Neural cell (in vitro differentiated cells): ENCODE measurements around the gene PFKM. TPM values are rescaled to one million over a fixed set of nuclear protein-coding genes. Genes with fewer than 3 reads are reported as not detected.

Source experiments
- H2AFZ ChIP-seq: fragments of 200-600, 300-800 bp; sonication (generic), shearing (Covaris generic); 2 replicates; pipeline ENCODE4 v1.6.0; 2014; ENCODE audit warnings: low read depth, mild to moderate bottlenecking, antibody characterized with exemption, low read length, moderate library complexity
- H3F3A ChIP-seq: fragments of 200-600 bp; shearing (Covaris generic); 2 replicates; pipeline ENCODE4 v1.6.1; 2016; ENCODE audit warnings: mild to moderate bottlenecking, moderate library complexity, mixed read lengths, antibody characterized with exemption, low read length; ENCODE audit not compliant: insufficient read depth, poor library complexity, severe bottlenecking
- H3K27ac ChIP-seq: fragments of 200-600, 300-800 bp; sonication (generic), shearing (Covaris generic); 2 replicates; pipeline ENCODE4 v1.5.1; 2014; ENCODE audit warnings: mild to moderate bottlenecking, low read length, moderate library complexity
- H3K27me3 ChIP-seq: fragments of 300-800, 200-600 bp; sonication (generic), shearing (Covaris generic); 2 replicates; pipeline ENCODE4 v1.6.0; 2014; ENCODE audit warnings: mild to moderate bottlenecking, low read depth, low read length, moderate library complexity; ENCODE audit not compliant: insufficient read depth
- H3K36me3 ChIP-seq: fragments of 300-800, 200-600 bp; sonication (generic), shearing (Covaris generic); 2 replicates; pipeline ENCODE4 v1.5.1; 2014; ENCODE audit warnings: mild to moderate bottlenecking, antibody characterized with exemption, low read length, moderate library complexity; ENCODE audit not compliant: insufficient read depth
- H3K4me2 ChIP-seq: fragments of 300-800, 200-600 bp; sonication (generic), shearing (Covaris generic); 2 replicates; pipeline ENCODE4 v1.6.0; 2014; ENCODE audit warnings: mild to moderate bottlenecking, low read length
- H3K4me3 ChIP-seq: fragments of 300-800, 200-600 bp; sonication (generic), shearing (Covaris generic); 2 replicates; pipeline ENCODE4 v1.5.1; 2014; ENCODE audit warnings: mild to moderate bottlenecking, low read length, moderate library complexity
- H3K79me2 ChIP-seq: fragments of 200-600 bp; shearing (Covaris generic); replicated peaks from 2 replicates; pipeline ENCODE4 v1.6.0; 2014; ENCODE audit warnings: mild to moderate bottlenecking, low read length, moderate library complexity; ENCODE audit not compliant: insufficient read depth
- H3K9ac ChIP-seq: fragments of 300-800, 200-600 bp; sonication (generic), shearing (Covaris generic); 2 replicates; pipeline ENCODE4 v1.6.1; 2016; ENCODE audit warnings: mild to moderate bottlenecking, low read length, mixed read lengths
- H3K9me2 ChIP-seq: fragments of 200-600 bp; shearing (Covaris generic); 2 replicates; pipeline ENCODE4 v1.6.1; 2016; ENCODE audit warnings: mild to moderate bottlenecking, low read length, mixed read lengths; ENCODE audit not compliant: insufficient read depth
- H3K9me3 ChIP-seq: fragments of 200-600, 300-800 bp; sonication (generic), shearing (Covaris generic); 2 replicates; pipeline ENCODE4 v1.6.1; 2016; ENCODE audit warnings: mild to moderate bottlenecking, mixed run types, low read length, moderate library complexity, mixed read lengths
- H4K20me1 ChIP-seq: fragments of 200-600 bp; shearing (Covaris generic); 2 replicates; pipeline ENCODE4 v1.6.1; 2016; ENCODE audit warnings: mild to moderate bottlenecking, mixed run types; ENCODE audit not compliant: insufficient read depth
- EP300 ChIP-seq: fragments of 450-650 bp; conservative IDR thresholded peaks from 2 replicates; pipeline ENCODE4 v1.6.1; 2014; ENCODE audit warnings: antibody characterized with exemption, mild to moderate bottlenecking, moderate library complexity; ENCODE audit not compliant: poor library complexity, severe bottlenecking
- EZH2 ChIP-seq: fragments of 200-600, 300-800 bp; shearing (Covaris generic), sonication (generic); IDR thresholded peaks from 2 replicates; pipeline ENCODE4 v1.6.1; 2014; ENCODE audit warnings: antibody characterized with exemption, low read length, borderline replicate concordance, mild to moderate bottlenecking; ENCODE audit not compliant: insufficient read depth, poor library complexity, severe bottlenecking
- MXI1 ChIP-seq: fragments of 450-650 bp; conservative IDR thresholded peaks from 2 replicates; pipeline ENCODE4 v1.6.1; 2014; ENCODE audit warnings: antibody characterized with exemption, mild to moderate bottlenecking; ENCODE audit not compliant: poor library complexity, severe bottlenecking
- POLR2AphosphoS5 ChIP-seq: IDR thresholded peaks from 2 replicates; pipeline ENCODE4 v1.6.1; 2012
- RAD21 ChIP-seq: fragments of 450-650 bp; conservative IDR thresholded peaks from 2 replicates; pipeline ENCODE4 v1.6.1; 2014; ENCODE audit warnings: antibody characterized with exemption, mild to moderate bottlenecking, moderate library complexity
- REST ChIP-seq: IDR thresholded peaks from 2 replicates; pipeline ENCODE4 v1.6.1; 2012; ENCODE audit warnings: borderline replicate concordance
- SMC3 ChIP-seq: fragments of 450-650 bp; conservative IDR thresholded peaks from 2 replicates; pipeline ENCODE4 v1.6.1; 2014; ENCODE audit warnings: antibody characterized with exemption, mild to moderate bottlenecking, moderate library complexity; ENCODE audit not compliant: poor library complexity
- TAF1 ChIP-seq: IDR thresholded peaks from 2 replicates; pipeline ENCODE4 v1.6.1; 2012; ENCODE audit warnings: low read depth
- polyA plus RNA-seq: library from polyadenylated mRNA; depleted of rRNA; stranded (reverse); fragments of >200 nt; gene quantifications from 2 replicates; pipeline ENCODE4 v1.2.3, GENCODE V29; 2014
- TF ChIP-seq, protein P1 (sequence below): fragments of 450-650 bp; IDR thresholded peaks from 2 replicates; pipeline ENCODE4 v1.5.1; 2014; ENCODE audit warnings: antibody characterized with exemption, mild to moderate bottlenecking, moderate library complexity; ENCODE audit not compliant: poor library complexity, severe bottlenecking

Gene PFKM
- polyA plus RNA-seq, 1 donor from 2014 or later = 122 TPM

DNA sequence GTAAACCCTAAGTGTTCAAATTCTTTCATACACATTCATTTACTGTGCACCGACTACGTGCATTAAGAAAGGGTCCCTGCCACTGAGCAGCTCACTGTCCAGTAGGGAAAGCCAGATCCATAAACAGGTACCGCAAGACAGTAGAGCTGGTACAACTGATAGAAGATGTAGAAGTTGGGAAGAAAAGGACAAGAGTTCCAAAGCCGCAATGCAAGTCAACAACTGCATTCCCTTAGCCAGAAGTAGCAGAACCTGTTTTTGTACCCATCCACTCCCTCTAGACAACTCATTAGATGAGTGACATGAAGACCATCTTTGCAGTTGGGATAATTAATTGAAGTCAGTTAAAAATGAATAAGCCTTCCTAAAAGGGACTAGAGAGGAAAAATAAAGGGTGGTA lies 14.6 kb upstream of the PFKM start:
- Histone ChIP-seq H2AFZ (no peak overlapping the region), H3K4me3 (peak overlapping the region; percentile 91), H3K9me2 (no peaks in the 10 kb centered on the region), H3K27ac (peak overlapping the region; percentile 93), H3K27me3 (no peaks in the 10 kb centered on the region), H3K9me3 (no peaks in the 10 kb centered on the region), H3F3A (no peaks in the 10 kb centered on the region), H3K9ac (peak overlapping the region; percentile 90), H3K36me3 (no peaks in the 10 kb centered on the region), H4K20me1 (no peaks in the 10 kb centered on the region), H3K4me2 (peak overlapping the region; percentile 71), H3K79me2 (peaks cover 35% of the 10 kb centered on the region)
- TF ChIP-seq TAF1 (no peak), EP300 (no peak), MXI1 (no peak), SMC3 (no peak), REST (no peak), EZH2 (no peak), RAD21 (no peak), POLR2AphosphoS5 (no peak)
- TF ChIP-seq, protein P1, sequence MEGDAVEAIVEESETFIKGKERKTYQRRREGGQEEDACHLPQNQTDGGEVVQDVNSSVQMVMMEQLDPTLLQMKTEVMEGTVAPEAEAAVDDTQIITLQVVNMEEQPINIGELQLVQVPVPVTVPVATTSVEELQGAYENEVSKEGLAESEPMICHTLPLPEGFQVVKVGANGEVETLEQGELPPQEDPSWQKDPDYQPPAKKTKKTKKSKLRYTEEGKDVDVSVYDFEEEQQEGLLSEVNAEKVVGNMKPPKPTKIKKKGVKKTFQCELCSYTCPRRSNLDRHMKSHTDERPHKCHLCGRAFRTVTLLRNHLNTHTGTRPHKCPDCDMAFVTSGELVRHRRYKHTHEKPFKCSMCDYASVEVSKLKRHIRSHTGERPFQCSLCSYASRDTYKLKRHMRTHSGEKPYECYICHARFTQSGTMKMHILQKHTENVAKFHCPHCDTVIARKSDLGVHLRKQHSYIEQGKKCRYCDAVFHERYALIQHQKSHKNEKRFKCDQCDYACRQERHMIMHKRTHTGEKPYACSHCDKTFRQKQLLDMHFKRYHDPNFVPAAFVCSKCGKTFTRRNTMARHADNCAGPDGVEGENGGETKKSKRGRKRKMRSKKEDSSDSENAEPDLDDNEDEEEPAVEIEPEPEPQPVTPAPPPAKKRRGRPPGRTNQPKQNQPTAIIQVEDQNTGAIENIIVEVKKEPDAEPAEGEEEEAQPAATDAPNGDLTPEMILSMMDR = no peak

DNA sequence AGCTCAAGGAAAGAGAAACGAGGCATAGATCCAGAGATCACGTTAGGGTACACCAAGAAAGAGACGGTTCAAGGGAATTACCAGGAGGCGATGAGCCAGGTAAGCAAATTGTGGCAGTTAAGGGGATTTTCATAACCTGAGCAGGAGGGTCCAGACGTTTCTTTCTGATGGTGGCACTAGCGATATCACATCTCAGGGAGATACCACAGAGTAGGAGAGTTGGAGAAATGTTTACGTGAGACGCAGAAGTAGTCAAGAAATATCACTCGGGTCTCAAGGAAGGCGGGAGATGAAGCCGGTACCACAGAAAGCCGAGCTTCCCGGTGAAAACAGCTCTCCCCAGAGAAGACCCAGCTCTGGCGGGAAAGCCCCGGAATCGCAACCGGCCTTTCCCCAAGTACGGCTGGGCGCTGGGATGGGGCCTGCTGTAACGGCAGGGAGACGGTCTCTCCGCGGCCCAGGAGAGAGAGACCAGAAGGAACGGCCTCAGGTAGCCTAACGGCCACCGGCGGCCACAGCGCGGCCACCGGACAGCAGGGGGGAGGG lies 13.8 kb upstream of the PFKM start:
- Histone ChIP-seq H4K20me1 (no peaks in the 10 kb centered on the region), H3K79me2 (peaks cover 35% of the 10 kb centered on the region), H3K27ac (peak overlapping the region; percentile 93), H3K4me3 (peak overlapping the region; percentile 91), H3K9me2 (no peaks in the 10 kb centered on the region), H3K9me3 (no peaks in the 10 kb centered on the region), H3K9ac (peak overlapping the region; percentile 90), H3K27me3 (no peaks in the 10 kb centered on the region), H3K4me2 (peak overlapping the region; percentile 71), H3K36me3 (no peaks in the 10 kb centered on the region), H2AFZ (peak overlapping the region; percentile 81), H3F3A (no peaks in the 10 kb centered on the region)
- TF ChIP-seq MXI1 (no peak), EZH2 (no peak), REST (peak; percentile 28), TAF1 (peak; percentile 27), RAD21 (no peak), EP300 (no peak)
- TF ChIP-seq, protein P1 = peak; percentile 29
